Measurements from ENCODE around the gene PSPC1.

- TF ChIP-seq CTCF (conservative IDR thresholded peaks at IDR 0.05 in 1 of 2, IDR thresholded peaks at IDR 0.05 in 1 of 2; ENCODE audit: extremely low read depth in 1 of 2, insufficient read depth in 1 of 2, low read depth in 1 of 2, low read length in 2 of 2) (no peak), EZH2 (IDR thresholded peaks at IDR 0.05; ENCODE audit: borderline replicate concordance, low read length) (no peak)
These were observed 40.1 kb downstream of the PSPC1 start for GRCh38 chr13:19742643-19743042.

All from mammary epithelial cell (primary cell).